Mononuclear cell (primary cell): Measurements from ENCODE around the gene RNF186. TPM values are rescaled to one million over a fixed set of nuclear protein-coding genes. Genes with fewer than 3 reads are reported as not detected.

Experiments
- H3K27me3 ChIP-seq: 2 replicates; pipeline ENCODE4 v1.6.0; 2011; ENCODE audit warnings: low read length, control low read depth; ENCODE audit not compliant: insufficient read depth
- H3K4me1 ChIP-seq: 2 replicates; pipeline ENCODE4 v1.5.1; 2011; ENCODE audit warnings: mild to moderate bottlenecking, low read length, control low read depth; ENCODE audit not compliant: insufficient read depth
- H3K4me3 ChIP-seq: 2 replicates; pipeline ENCODE4 v1.5.1; 2011; ENCODE audit warnings: mild to moderate bottlenecking, low read length, moderate library complexity
- H3K9me3 ChIP-seq: 2 replicates; pipeline ENCODE4 v1.5.1; 2011; ENCODE audit warnings: low read depth, mild to moderate bottlenecking, control low read depth, low read length
- total RNA-seq: library from RNA; depleted of rRNA; stranded (reverse); fragments of >200 nt; gene quantifications from one replicate; pipeline ENCODE4 v1.2.3, GENCODE V29; 2012

The RNF186 gene
- total RNA-seq, 1 donor = not detected

DNA sequence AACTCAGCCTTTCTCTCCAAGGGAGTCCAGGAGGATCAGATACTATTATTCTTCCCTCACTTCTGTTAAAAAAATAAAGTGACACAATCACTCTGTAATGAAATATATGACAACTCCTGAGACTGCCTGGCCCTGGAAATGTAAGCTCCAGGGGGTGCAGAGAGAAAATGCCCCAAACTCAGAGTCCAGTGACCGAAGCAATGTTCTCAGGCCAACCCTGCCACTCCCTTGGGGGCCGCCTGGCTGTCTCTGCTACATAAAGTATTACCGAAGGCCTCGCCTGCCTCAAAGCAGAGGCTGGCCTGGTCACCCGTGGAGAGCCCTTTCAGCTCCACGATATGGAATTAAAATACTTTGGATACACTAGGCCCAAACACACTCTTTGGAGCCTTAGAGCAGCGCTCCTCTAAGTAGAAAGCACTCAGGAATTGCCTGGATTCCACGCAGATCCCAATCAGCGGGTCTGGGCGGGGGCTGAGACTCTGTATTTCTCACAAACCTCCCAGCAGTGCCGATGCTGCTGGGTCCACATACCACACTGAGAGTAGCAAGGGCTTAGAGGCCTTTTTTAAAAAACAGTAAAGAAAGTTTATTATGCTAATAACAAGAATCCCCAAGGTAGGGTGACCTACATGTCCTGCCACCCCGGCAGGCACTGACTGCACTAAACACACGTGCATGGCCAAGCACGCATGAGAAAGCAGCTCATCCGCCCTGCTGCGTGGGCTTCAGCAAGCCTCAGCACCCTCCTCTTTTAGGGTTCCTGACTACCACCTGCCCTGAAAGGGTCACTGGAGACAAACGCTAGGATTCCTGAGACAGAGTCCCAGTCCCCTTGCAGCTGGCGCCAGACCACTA lies 46.5 kb downstream of the RNF186 start:
- H3K4me1 ChIP-seq = no peaks in the 10 kb centered on the region
- H3K4me3 ChIP-seq = no peak overlapping the region
- no peaks in the 10 kb centered on the region for H3K9me3 ChIP-seq
- H3K27me3 ChIP-seq = no peaks in the 10 kb centered on the region

DNA sequence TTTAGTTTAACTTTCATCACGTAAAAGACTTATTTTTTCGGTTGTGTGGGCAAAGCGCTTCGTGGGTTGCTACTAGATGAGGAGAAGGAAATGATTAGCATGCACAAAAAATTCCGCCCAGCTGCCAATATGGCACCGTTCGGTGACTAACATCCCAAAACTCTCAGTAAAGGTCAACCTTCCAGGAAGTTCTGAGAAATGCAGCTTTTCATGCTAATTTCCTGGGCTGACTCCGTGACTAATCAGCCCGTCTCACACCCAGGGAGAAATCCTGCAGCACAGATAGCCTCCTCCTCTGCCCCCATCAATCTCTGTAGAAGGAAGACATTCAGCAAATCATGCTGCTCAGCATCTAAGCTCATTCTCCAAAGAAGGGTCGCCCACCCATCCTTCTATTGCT lies 49.5 kb downstream of the RNF186 start:
- H3K9me3 ChIP-seq = no peaks in the 10 kb centered on the region
- H3K4me3 ChIP-seq = no peak overlapping the region
- H3K27me3 ChIP-seq = no peaks in the 10 kb centered on the region
- no peaks in the 10 kb centered on the region for H3K4me1 ChIP-seq

DNA sequence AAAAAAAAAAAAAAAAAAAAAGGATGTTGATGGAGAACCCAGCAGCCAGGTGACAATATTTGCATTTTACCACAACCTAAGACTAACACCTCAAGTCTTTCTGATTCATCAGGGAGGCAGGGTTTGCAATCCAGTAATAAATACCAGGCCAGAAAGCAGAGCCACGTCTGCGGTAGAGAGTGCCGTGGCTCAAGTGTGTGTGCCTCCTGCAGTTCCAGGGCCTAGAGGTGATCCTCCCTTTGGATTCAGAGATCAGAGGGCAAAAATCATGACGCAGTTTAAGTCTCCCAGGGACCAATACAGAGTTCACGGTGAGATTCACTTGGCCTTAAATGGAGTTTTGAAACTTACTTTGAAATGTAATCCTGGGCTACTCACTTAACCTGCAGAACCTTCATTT lies 50.2 kb downstream of the RNF186 start:
- H3K27me3 ChIP-seq = no peaks in the 10 kb centered on the region
- H3K4me3 ChIP-seq = no peak overlapping the region
- H3K9me3 ChIP-seq = no peaks in the 10 kb centered on the region
- no peaks in the 10 kb centered on the region for H3K4me1 ChIP-seq

Other genes starting within 250 kb of the RNF186 start
- 5.7 TPM for gene NBL1, start 171.0 kb downstream of the RNF186 start, total RNA-seq
- 0.31 TPM for gene HTR6, start 150.4 kb downstream of the RNF186 start, total RNA-seq
- 11.1 TPM for gene TMCO4, start 15.4 kb downstream of the RNF186 start, total RNA-seq
- gene OTUD3, start 67.1 kb upstream of the RNF186 start, total RNA-seq = 8.7 TPM
- gene PLA2G2E, start 108.3 kb upstream of the RNF186 start, total RNA-seq = not detected
- not detected for gene PLA2G2A, start 164.3 kb upstream of the RNF186 start, total RNA-seq